K562 (cell line): Measurements from ENCODE around the gene DAAM1. TPM values are rescaled to one million over a fixed set of nuclear protein-coding genes. Genes with fewer than 3 reads are reported as not detected.

Experiments used
- ATAC-seq: fragments of 200-7000 bp; cut with Tn5 transposase; 3 replicates; pipeline ENCODE4 v1.9.1; 2020; ENCODE audit warnings: moderate library complexity
- BruUV-seq: library from RNA; stranded (reverse); fragments of 400-500 nt; replicated peaks from 2 replicates; lab custom pipeline; 2021; lab: Mats Ljungman, UMichigan
- CTCF ChIA-PET: fragments of 300-600 bp; formaldehyde crosslinking; extraction: SDS; loops from one replicate; lab custom pipeline; 2021; ENCODE audit warnings: low intra/inter-chr PET ratio; lab: Yijun Ruan, JAX
- POLR2A ChIA-PET: fragments of 300-600, 350-650 bp; sonication (Branson Sonifier 250); formaldehyde crosslinking; extraction: SDS; loops from one replicate; lab custom pipeline; 2021; ENCODE audit warnings: antibody characterized with exemption, inconsistent platforms; lab: Yijun Ruan, JAX
- DNase-seq, 4 experiments: peaks; one replicate each; pipeline versions ENCODE4 v3.0.0 to v3.0.0-alpha.2; 2011 to 2018; ENCODE audit warnings: low spot score in 3 of 4, mixed read lengths in 3 of 4; ENCODE audit errors: extremely low read depth in 1 of 4
- FAIRE-seq: peaks from 2 replicates; lab custom pipeline; 2011; peaks lifted over from hg19 to GRCh38; lab: Jason Lieb, UNC
- H2AFZ ChIP-seq: 2 replicates; pipeline ENCODE4 v1.6.0; 2011; ENCODE audit warnings: low read depth, low read length, control low read depth, inconsistent platforms
- H3K27ac ChIP-seq: fragments of 200-600 bp; 3 replicates; pipeline ENCODE4 v1.8.0; 2011; ENCODE audit warnings: low read depth, mild to moderate bottlenecking, control low read depth, inconsistent platforms, low read length, moderate library complexity, mixed read lengths; ENCODE audit errors: extremely low read depth
- H3K27me3 ChIP-seq, 2 experiments: fragments of 300-600 bp in 1 of 2; 2 replicates in 1 of 2; 3 replicates in 1 of 2; pipeline versions ENCODE4 v1.6.0 to v1.8.0; 2011; ENCODE audit warnings: inconsistent platforms in 2 of 2, low read length in 2 of 2, mild to moderate bottlenecking in 1 of 2, mixed read lengths in 1 of 2, moderate library complexity in 1 of 2; ENCODE audit not compliant: control insufficient read depth in 2 of 2, insufficient read depth in 2 of 2
- H3K36me3 ChIP-seq: fragments of 300-600 bp; 3 replicates; pipeline ENCODE4 v1.8.0; 2011; ENCODE audit warnings: mild to moderate bottlenecking, low read length, inconsistent platforms; ENCODE audit not compliant: control insufficient read depth, insufficient read depth
- H3K4me1 ChIP-seq, 2 experiments: fragments of 200-600 bp in 1 of 2; replicated peaks in 1 of 2; 2 replicates in 1 of 2; 3 replicates in 1 of 2; pipeline versions ENCODE4 v1.5.1 to v1.8.0; 2011; ENCODE audit warnings: inconsistent platforms in 2 of 2, low read length in 2 of 2, mild to moderate bottlenecking in 1 of 2, mixed read lengths in 1 of 2, moderate library complexity in 1 of 2; ENCODE audit not compliant: control insufficient read depth in 2 of 2, insufficient read depth in 2 of 2
- H3K4me2 ChIP-seq: 2 replicates; pipeline ENCODE4 v1.6.1; 2011; ENCODE audit warnings: low read length, control low read depth, inconsistent platforms, mixed read lengths; ENCODE audit not compliant: insufficient read depth
- H3K4me3 ChIP-seq: fragments of 200-600 bp; sonication (generic), shearing (Covaris generic); 2 replicates; pipeline ENCODE4 v1.5.1; 2016; ENCODE audit warnings: control low read depth, inconsistent platforms
- H3K79me2 ChIP-seq: fragments of 200-600 bp; 3 replicates; pipeline ENCODE4 v1.8.0; 2011; ENCODE audit warnings: low read length, inconsistent platforms; ENCODE audit not compliant: control insufficient read depth, insufficient read depth
- H3K9ac ChIP-seq, 2 experiments: 2 replicates each; pipeline versions ENCODE4 v1.6.0 to v1.6.1; 2011; ENCODE audit warnings: low read depth in 2 of 2, low read length in 2 of 2, control low read depth in 1 of 2, inconsistent platforms in 1 of 2, mild to moderate bottlenecking in 1 of 2, mixed read lengths in 1 of 2; ENCODE audit not compliant: insufficient read depth in 1 of 2
- H3K9me1 ChIP-seq: one replicate; pipeline ENCODE4 v1.6.0; 2011; ENCODE audit warnings: inconsistent platforms, mild to moderate bottlenecking, low read length, moderate library complexity; ENCODE audit not compliant: control insufficient read depth, insufficient read depth
- H3K9me3 ChIP-seq: replicated peaks from 2 replicates; pipeline ENCODE4 v1.5.1; 2011; ENCODE audit warnings: low read depth, low read length, inconsistent platforms; ENCODE audit not compliant: control insufficient read depth, insufficient read depth
- H4K20me1 ChIP-seq: replicated peaks from 2 replicates; pipeline ENCODE4 v1.6.1; 2011; ENCODE audit warnings: low read length, inconsistent platforms, mixed read lengths; ENCODE audit not compliant: control insufficient read depth, insufficient read depth
- BHLHE40 ChIP-seq: IDR thresholded peaks from 2 replicates; pipeline ENCODE4 v1.6.1; 2011; ENCODE audit warnings: low read length, improper control_type of control experiment
- ESRRA ChIP-seq: fragments of 450-650 bp; IDR thresholded peaks from 2 replicates; pipeline ENCODE4 v1.6.1; 2014; ENCODE audit warnings: low read depth, mild to moderate bottlenecking, moderate library complexity, borderline replicate concordance
- FOXK2 ChIP-seq, 2 experiments: fragments of 450-650 bp; IDR thresholded peaks in 1 of 2; conservative IDR thresholded peaks in 1 of 2; 2 replicates each; pipeline ENCODE4 v1.6.1; 2016; ENCODE audit warnings: low read depth in 2 of 2, mild to moderate bottlenecking in 1 of 2
- GABPB2 ChIP-seq: fragments of 250-450 bp; sonication (Bioruptor Pico); conservative IDR thresholded peaks from 2 replicates; pipeline ENCODE4 v1.5.1; 2021; ENCODE audit warnings: mild to moderate bottlenecking
- HDAC2 ChIP-seq: fragments of 450-650 bp; IDR thresholded peaks from 2 replicates; pipeline ENCODE4 v1.6.1; 2016; ENCODE audit warnings: mild to moderate bottlenecking
- HDAC6 ChIP-seq: IDR thresholded peaks from 2 replicates; pipeline ENCODE4 v1.6.1; 2012; ENCODE audit warnings: low read depth, mild to moderate bottlenecking, control low read depth, inconsistent platforms, low read length, moderate library complexity
- KLF10 ChIP-seq: fragments of 250-450 bp; sonication (Bioruptor Pico); IDR thresholded peaks from 2 replicates; pipeline ENCODE4 v1.6.1; 2021; ENCODE audit warnings: matching md5 sums
- LARP7 ChIP-seq: fragments of 450-650 bp; IDR thresholded peaks from 2 replicates; pipeline ENCODE4 v1.6.1; 2016
- MTA3 ChIP-seq: fragments of 450-650 bp; formaldehyde crosslinking; IDR thresholded peaks from 2 replicates; pipeline ENCODE4 v1.6.1; 2017; ENCODE audit warnings: mild to moderate bottlenecking, borderline replicate concordance
- RAD21 ChIP-seq, 2 experiments: fragments of 250-450 bp in 1 of 2; fragments of 450-650 bp in 1 of 2; sonication (Bioruptor Pico) in 1 of 2; formaldehyde crosslinking in 1 of 2; IDR thresholded peaks in 1 of 2; conservative IDR thresholded peaks in 1 of 2; 2 replicates each; pipeline versions ENCODE4 v1.4.0 to v1.8.0; 2020 to 2022; ENCODE audit warnings: mild to moderate bottlenecking in 2 of 2, moderate library complexity in 1 of 2
- U2AF2 ChIP-seq: fragments of 200-400 bp; formaldehyde crosslinking; optimal IDR thresholded peaks from 2 replicates; pipeline ENCODE3; 2017; ENCODE audit warnings: low read depth, mild to moderate bottlenecking, low read length
- ZBTB17 ChIP-seq: fragments of 450-650 bp; formaldehyde crosslinking; IDR thresholded peaks from 2 replicates; pipeline ENCODE4 v1.4.0; 2020; ENCODE audit warnings: mild to moderate bottlenecking
- ZNF507 ChIP-seq: conservative IDR thresholded peaks from 2 replicates; pipeline ENCODE4 v1.6.1; 2017; ENCODE audit warnings: missing genetic modification characterization, missing compliant biosample characterization
- ZNF668 ChIP-seq: fragments of 250-450 bp; sonication (Bioruptor Pico); IDR thresholded peaks from 2 replicates; pipeline ENCODE4 v1.8.0; 2022; ENCODE audit warnings: mild to moderate bottlenecking, inconsistent platforms
- ZNF77 ChIP-seq: fragments of 250-450 bp; sonication (Bioruptor Pico); IDR thresholded peaks from 2 replicates; pipeline ENCODE4 v1.5.0; 2020
- WGBS: fragments of 100-300 bp; shearing (Covaris generic); methylation state at CpG from one replicate; pipeline ENCODE4 v1.1.6; 2016; ENCODE audit warnings: low coverage, mixed read lengths; ENCODE audit not compliant: insufficient coverage; ENCODE audit errors: missing lambda C conversion rate; 5-methylcytosine and 5-hydroxymethylcytosine counted together
- in situ Hi-C: fragments of 300-500 bp; cut with MboI; formaldehyde crosslinking; loops from 4 replicates; pipeline ENCODE4 v1.15.0; 2018; ENCODE audit warnings: inconsistent platforms, mixed read lengths
- intact Hi-C: fragments of 100-400 bp; cut with micrococcal nuclease; formaldehyde crosslinking; loops from 2 replicates; pipeline ENCODE4 v1.14.2; 2022
- polyA plus RNA-seq, 8 experiments: library from polyadenylated mRNA; depleted of rRNA in 4 of 8; stranded (reverse) in 5 of 8; unstranded in 3 of 8; fragments of >200 nt; fragmentation: Nextera tagmentation in 2 of 8; fragmentation: Illumina TruSeq in 1 of 8; extraction: Ambion mirVana in 2 of 8; extraction: Trizol in 1 of 8; gene quantifications; 2 replicates each; pipeline versions ENCODE4 v1.2.1 to v1.2.3, GENCODE V29; 2011 to 2014; ENCODE audit warnings: inconsistent platforms in 1 of 8, missing spikeins in 1 of 8
- total RNA-seq, 7 experiments: library from RNA; depleted of rRNA in 6 of 7; stranded (reverse); fragments of >200 nt in 6 of 7; fragmentation: Illumina TruSeq in 2 of 7; extraction: Trizol in 2 of 7; gene quantifications; 2 replicates each; pipeline versions ENCODE4 v1.2.1 to v1.2.3, GENCODE V29; 2011 to 2021; ENCODE audit warnings: low replicate concordance in 1 of 7
- TF ChIP-seq, protein P1 (sequence below): sonication (generic); formaldehyde crosslinking; IDR thresholded peaks from 2 replicates; pipeline ENCODE4 v1.8.0; 2023; ENCODE audit warnings: mild to moderate bottlenecking, missing genetic modification reagents
- TF ChIP-seq, protein P2 (sequence below): fragments of 250-450 bp; sonication (Bioruptor Pico); IDR thresholded peaks from 2 replicates; pipeline ENCODE4 v1.9.0; 2021; ENCODE audit warnings: mild to moderate bottlenecking
- TF ChIP-seq, protein P3 (sequence below): sonication (generic); formaldehyde crosslinking; IDR thresholded peaks from 2 replicates; pipeline ENCODE4 v1.8.1; 2023; ENCODE audit warnings: mild to moderate bottlenecking, missing genetic modification reagents
- TF ChIP-seq, protein P4 (sequence below): sonication (generic); formaldehyde crosslinking; IDR thresholded peaks from 2 replicates; pipeline ENCODE4 v1.9.0; 2022; ENCODE audit warnings: mild to moderate bottlenecking, missing genetic modification reagents

Gene DAAM1
- total and polyA plus RNA-seq, 9 of the 15 experiments (the other 6 are each of a cell fraction or from before 2014, with no cell fraction given) = 3.6 to 11.6 (median 6.7) TPM

DNA sequence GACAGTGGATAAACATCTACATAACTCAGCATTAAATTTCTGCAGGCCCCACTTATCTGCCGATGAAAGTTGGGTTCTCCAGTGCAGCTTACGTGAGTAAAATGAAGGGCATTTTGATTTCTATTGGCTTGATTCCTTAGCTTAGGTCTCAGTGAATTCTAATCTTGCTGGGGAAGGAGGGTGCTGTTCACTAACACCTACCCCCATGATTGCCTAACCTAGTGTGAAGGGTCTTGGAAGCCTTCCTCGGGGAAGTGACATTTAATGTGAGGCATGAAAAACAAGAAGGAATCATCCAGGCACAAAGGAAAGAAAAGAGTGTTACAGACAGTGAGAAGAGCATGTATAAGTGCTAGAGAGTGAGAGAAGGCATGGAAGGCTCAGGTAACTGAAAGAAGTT lies 81.0 kb downstream of the DAAM1 start:
- FAIRE-seq (no peak), ATAC-seq (no peak), DNase-seq (no peak)
- Histone ChIP-seq H3K36me3 (no peaks in the 10 kb centered on the region; the same call in 2 of the 3 replicates), H3K79me2 (no peaks in the 10 kb centered on the region), H3K4me3 (no peak overlapping the region), H3K4me2 (no peak overlapping the region), H3K27me3 (no peaks in the 10 kb centered on the region), H4K20me1 (no peaks in the 10 kb centered on the region), H2AFZ (no peak overlapping the region), H3K27ac (no peak overlapping the region), H3K4me1 (no peaks in the 10 kb centered on the region), H3K9ac (no peak overlapping the region), H3K9me1 (no peaks in the 10 kb centered on the region), H3K9me3 (no peaks in the 10 kb centered on the region)
- intact Hi-C loops (no loop called here), in situ Hi-C loops (no loop called here)
- no TSS peak for BruUV-seq
- WGBS = 60% methylated on average over 2 of the region's 3 CpGs
- CTCF ChIA-PET = no interaction called here
- POLR2A ChIA-PET = interaction anchor here (1.2 kb wide), 1 partner anchor 92 kb away, joined by 3 read pairs; no protein-coding TSS in a partner anchor
- TF ChIP-seq U2AF2 (no peak), HDAC2 (no peak), ZBTB17 (no peak), RAD21 (CRISPR knock-in tag; conservative IDR thresholded peaks at IDR 0.05 in 1 of 2, IDR thresholded peaks at IDR 0.05 in 1 of 2) (no peak), ZNF77 (CRISPR knock-in tag) (no peak), ZNF668 (CRISPR knock-in tag) (no peak), MTA3 (no peak), HDAC6 (no peak), BHLHE40 (no peak), LARP7 (no peak), KLF10 (CRISPR knock-in tag) (no peak), FOXK2 (conservative IDR thresholded peaks at IDR 0.05 in 1 of 2, IDR thresholded peaks at IDR 0.05 in 1 of 2; ENCODE audit: low read depth in 2 of 2) (no peak), ZNF507 (tag) (no peak), GABPB2 (no peak), ESRRA (no peak)
- TF ChIP-seq, protein P1, sequence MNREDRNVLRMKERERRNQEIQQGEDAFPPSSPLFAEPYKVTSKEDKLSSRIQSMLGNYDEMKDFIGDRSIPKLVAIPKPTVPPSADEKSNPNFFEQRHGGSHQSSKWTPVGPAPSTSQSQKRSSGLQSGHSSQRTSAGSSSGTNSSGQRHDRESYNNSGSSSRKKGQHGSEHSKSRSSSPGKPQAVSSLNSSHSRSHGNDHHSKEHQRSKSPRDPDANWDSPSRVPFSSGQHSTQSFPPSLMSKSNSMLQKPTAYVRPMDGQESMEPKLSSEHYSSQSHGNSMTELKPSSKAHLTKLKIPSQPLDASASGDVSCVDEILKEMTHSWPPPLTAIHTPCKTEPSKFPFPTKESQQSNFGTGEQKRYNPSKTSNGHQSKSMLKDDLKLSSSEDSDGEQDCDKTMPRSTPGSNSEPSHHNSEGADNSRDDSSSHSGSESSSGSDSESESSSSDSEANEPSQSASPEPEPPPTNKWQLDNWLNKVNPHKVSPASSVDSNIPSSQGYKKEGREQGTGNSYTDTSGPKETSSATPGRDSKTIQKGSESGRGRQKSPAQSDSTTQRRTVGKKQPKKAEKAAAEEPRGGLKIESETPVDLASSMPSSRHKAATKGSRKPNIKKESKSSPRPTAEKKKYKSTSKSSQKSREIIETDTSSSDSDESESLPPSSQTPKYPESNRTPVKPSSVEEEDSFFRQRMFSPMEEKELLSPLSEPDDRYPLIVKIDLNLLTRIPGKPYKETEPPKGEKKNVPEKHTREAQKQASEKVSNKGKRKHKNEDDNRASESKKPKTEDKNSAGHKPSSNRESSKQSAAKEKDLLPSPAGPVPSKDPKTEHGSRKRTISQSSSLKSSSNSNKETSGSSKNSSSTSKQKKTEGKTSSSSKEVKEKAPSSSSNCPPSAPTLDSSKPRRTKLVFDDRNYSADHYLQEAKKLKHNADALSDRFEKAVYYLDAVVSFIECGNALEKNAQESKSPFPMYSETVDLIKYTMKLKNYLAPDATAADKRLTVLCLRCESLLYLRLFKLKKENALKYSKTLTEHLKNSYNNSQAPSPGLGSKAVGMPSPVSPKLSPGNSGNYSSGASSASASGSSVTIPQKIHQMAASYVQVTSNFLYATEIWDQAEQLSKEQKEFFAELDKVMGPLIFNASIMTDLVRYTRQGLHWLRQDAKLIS = no peak
- TF ChIP-seq, protein P2, sequence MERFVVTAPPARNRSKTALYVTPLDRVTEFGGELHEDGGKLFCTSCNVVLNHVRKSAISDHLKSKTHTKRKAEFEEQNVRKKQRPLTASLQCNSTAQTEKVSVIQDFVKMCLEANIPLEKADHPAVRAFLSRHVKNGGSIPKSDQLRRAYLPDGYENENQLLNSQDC (CRISPR knock-in tag) = no peak
- TF ChIP-seq, protein P3, sequence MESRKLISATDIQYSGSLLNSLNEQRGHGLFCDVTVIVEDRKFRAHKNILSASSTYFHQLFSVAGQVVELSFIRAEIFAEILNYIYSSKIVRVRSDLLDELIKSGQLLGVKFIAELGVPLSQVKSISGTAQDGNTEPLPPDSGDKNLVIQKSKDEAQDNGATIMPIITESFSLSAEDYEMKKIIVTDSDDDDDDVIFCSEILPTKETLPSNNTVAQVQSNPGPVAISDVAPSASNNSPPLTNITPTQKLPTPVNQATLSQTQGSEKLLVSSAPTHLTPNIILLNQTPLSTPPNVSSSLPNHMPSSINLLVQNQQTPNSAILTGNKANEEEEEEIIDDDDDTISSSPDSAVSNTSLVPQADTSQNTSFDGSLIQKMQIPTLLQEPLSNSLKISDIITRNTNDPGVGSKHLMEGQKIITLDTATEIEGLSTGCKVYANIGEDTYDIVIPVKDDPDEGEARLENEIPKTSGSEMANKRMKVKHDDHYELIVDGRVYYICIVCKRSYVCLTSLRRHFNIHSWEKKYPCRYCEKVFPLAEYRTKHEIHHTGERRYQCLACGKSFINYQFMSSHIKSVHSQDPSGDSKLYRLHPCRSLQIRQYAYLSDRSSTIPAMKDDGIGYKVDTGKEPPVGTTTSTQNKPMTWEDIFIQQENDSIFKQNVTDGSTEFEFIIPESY = no peak
- TF ChIP-seq, protein P4, sequence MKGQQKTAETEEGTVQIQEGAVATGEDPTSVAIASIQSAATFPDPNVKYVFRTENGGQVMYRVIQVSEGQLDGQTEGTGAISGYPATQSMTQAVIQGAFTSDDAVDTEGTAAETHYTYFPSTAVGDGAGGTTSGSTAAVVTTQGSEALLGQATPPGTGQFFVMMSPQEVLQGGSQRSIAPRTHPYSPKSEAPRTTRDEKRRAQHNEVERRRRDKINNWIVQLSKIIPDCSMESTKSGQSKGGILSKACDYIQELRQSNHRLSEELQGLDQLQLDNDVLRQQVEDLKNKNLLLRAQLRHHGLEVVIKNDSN (CRISPR knock-in tag) = no peak
